Dermis microvascular lymphatic vessel endothelial cell (primary cell): Measurements from ENCODE around the gene SMIM41. TPM values are rescaled to one million over a fixed set of nuclear protein-coding genes. Genes with fewer than 3 reads are reported as not detected.
A peak's percentile ranks its signal among the peaks of the same experiment; 100 is the strongest.

Experiments
- DNase-seq, 2 donors: peaks; one replicate each; pipeline versions ENCODE4 v3.0.0 to v3.0.0-alpha.2; 2010; ENCODE audit warnings: low read depth in 2 of 2
- total RNA-seq: library from RNA; depleted of rRNA; stranded (reverse); fragments of >200 nt; gene quantifications from 2 replicates; pipeline ENCODE4 v1.2.1, GENCODE V29; 2014

The SMIM41 gene
- total RNA-seq, 1 donor from 2014 or later = under 0.01 TPM

DNA sequence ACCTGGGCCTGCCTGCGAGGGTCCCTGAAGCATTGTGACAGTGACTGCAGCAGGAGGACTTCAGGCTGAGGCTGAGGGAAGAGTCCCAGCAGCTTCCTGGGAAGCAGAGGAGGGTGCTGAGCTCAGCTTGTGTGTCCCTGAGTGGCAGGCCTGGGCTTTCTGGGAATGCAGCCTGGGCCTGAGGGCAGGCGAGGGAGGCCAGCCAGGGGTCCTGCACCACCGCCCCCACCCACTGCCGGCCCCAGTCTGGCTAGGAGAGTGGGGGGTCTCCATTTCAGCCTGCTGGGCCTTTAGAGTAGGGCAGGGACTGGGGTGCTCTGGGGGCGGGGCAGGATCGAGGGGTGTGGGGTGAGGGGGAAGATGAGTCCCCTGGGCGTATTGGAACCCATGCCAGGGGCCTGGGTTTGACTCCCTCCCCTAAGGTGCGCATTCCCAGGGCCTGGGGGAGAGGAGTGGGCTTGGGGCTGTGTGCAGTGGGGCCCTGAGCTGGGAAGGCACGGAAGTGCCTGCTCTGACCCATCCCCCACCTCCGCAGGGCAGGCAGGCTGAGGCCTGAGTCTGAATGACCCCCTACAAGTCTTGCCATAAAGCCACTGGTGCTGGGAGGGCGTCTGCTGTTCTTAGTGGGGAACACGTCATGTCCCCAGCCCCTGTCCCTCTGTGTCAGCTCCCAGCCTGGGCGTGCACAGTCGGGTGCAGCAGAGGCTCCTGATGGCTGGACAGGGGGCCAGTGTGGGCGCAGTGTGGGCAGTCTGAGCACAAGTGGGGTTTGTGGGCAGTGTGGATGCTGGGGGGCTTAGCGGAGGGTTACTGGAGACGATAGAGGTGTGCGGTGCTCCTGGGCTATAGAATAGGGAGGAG, 66.0 kb downstream of the SMIM41 start:
- no peak for DNase-seq

- no peak for DNase-seq
These were observed 66.8 kb downstream of the SMIM41 start for GRCh38 chr12:52146089-52146821.

GRCh38 chr12:52146822-52147366, 67.4 kb downstream of the SMIM41 start:
- no peak for DNase-seq

DNA sequence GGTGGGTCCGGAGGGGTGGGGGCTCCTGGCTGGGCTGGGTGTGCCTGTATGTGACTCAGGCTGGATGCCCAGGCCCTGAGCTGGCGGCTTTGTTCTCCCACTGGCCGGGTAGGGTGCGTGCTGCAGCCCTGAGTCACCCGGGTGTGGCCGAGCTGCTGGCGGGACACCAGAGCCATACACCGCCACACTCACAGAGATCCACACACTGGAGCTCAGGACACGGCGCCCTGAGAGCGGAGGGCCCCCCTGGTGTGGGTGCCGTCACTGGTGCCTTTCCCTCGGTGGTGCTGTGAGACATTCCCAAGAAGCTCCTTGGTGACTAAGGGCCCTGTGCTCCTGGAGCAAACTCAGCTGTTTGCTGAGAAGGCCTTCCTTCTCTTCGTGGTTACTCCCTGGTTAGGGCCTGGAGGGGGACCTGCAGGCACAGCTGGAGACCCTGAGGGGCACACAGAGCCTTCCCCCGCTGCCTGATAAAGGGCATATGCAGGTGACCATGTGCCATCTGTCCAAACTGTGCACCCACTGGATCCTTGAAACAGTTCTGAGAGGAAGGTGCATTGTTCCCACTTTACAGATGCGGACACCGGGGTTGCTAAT, 68.0 kb downstream of the SMIM41 start:
- peak; percentile 73 to 95 for DNase-seq

DNA sequence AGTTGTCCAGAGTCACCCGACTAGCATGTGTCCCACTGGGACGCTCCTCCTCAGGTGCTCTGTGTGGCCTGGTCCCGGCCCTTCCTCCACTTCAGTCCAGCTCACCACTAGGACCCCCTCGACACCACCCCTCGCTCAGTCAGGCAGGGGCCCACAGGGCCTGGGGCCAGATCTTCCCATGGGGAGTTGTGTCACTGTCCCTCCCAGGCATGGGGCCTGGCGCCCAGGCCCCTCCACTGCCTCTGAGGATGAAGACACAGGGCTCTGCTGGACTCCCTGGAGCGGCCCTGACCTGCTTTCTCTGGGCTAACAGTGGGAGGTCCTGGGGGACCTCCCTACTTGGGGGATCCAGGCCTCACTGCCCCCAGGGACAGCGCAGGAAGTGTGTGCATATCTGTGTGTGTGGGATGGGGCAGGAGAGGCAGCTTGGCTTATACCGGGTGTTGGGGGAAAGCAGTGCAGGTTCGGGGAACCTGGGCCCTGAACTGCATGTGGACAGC, 68.5 kb downstream of the SMIM41 start:
- DNase-seq = no peak

DNA sequence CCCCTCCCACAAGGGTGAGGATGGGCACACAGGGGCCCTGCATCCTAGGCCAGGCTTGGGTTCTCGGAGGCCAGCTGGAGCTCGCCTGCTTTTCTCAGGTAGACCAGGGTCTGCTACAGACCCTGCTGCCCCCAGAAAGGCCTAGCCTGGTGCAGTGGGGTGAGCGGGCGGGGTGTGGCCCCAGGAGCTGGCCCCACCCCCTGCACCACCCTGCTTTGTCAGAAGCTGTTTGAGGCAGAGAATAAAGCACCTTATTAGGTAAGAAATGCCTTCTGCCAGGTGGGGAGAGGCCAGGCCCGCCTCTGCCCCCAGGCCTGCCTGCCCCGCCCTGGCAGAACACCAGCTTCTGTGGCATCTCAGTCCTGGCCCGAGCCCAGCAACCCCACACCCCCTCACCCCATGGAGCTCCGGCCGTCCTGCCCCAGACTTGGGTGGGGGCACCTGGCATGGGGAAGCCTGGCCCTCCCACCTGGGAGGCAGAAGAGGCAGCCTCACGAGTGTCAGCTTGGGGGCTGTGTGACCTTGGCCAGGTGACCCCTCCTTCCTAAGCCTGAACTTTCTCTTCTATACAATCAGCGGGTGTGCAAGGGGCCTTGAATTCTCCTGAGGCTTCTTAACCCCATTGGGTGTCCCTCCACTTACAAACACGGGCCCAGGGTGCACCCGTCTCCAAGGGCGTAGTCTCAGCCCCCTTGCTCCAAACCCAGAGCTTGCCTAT, 69.1 kb downstream of the SMIM41 start:
- no peak for DNase-seq

DNA sequence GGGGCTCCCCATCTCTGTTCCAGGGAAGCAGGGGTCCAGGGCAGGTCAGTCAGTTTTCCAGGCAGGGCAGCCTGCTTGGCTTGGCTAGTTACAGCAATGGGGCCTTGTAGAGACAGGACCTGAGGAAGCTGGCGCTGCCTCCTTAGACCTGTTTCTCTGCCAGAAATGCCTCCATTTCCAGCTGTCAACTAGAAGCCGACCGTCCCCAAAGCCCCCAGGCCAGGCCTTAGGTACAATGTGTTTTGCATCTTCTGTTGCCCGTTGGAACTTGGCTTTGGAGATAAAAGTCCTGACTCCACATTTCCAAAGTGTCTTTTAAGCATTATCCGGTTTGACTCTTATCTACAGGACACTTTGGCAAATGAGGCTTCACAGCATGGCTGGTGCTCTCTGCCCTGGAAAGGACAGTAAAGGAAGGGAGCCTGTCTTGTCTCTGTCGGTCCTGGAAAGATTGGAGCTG, 69.7 kb downstream of the SMIM41 start:
- DNase-seq = no peak

GRCh38 chr12:52149651-52150241, 70.2 kb downstream of the SMIM41 start:
- DNase-seq = no peak

- DNase-seq = no peak
These were observed 71.8 kb downstream of the SMIM41 start for GRCh38 chr12:52151153-52151836.

DNA sequence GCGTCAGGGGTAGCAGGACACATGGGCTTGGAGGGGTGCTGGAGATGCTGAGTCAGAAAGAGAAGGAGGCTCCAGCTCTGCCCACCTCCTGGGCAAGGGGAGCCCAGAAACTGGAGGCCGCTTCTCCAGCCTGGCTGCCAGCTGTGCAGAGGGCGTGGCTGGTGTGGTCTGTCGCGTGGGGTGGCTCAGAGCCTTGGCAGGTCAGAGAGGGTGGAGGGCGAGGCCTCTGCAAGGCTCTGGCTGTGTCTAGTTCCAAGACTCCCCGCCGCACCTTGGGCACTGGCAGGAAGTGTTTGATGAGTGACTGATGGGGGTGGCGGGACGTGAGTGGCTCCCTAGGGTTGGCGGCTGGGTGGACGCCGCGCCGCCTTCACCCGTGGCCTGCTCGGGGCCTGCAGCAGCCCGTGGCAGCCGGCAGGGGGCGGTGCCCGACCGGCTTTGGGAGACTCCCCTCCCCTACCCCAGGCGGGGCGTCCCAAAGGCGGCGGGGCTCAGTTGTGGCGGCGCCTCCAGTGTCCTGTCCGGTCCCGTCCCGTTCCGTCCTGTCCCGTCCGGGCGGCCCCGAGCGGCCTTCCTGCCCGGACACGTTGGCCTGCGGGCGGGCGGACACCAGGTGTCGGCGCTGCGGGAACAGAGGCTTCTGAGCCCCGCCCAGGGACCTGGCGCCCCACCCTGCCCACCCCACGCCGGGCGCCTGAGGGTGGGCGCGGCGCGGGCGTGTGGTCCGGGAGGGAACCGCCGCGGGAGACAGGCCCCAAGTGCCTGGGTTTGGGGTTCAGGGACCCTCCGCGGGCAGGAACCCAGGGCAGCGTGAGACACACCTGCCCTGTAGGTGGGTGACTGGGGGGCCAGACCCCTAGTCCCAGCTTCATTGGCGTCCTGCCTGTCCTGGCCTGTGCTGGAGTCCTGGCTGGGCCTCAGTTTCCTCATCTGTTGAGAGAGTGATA, 72.6 kb downstream of the SMIM41 start:
- DNase-seq = peak in 1 of 2 donors; percentile 73

DNA sequence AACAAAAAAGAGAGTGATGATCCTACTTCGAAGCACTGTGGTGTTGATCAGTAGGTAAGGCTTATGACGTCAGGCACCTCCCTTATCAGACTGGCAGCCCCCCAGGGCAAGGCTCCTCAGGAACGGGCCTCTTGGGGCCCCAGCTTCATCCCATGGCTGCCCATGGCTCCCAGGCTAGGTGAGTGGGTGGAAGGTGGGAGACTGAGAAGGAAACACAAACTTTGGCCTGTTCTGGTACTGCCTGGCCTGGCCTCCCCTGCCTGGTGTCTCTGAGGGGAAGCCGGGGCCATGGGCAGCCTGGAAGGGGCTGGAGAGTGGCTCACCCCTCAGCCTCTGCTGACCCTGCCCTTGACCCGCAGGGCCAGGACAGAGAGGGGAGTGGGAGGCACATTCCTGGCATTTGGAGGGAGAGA, 73.4 kb downstream of the SMIM41 start:
- DNase-seq = no peak

GRCh38 chr12:52155048-52155868, 75.8 kb downstream of the SMIM41 start:
- DNase-seq = peak in 1 of 2 donors; percentile 14

DNA sequence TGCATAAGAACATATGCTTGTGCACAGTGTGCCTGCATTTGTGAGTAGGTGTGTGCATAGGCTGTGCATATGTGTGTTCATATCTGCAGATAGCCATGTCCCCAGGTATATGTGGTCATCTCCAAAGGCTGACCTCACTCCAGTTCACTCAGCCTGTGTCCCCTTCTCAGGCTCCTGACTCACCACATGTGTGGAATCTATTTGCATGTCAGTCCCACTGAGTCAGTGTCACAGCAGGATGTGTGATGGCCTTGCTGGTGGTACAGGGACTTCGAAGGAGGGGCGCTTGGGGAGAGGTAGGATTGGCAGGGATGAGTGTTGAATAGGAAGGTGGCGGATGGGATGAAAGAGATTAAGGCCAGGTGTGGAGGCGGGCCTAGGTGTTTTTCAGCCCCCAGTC, 76.8 kb downstream of the SMIM41 start:
- no peak for DNase-seq

GRCh38 chr12:52156757-52157565, 77.5 kb downstream of the SMIM41 start:
- DNase-seq = peak in 1 of 2 donors; percentile 59

DNA sequence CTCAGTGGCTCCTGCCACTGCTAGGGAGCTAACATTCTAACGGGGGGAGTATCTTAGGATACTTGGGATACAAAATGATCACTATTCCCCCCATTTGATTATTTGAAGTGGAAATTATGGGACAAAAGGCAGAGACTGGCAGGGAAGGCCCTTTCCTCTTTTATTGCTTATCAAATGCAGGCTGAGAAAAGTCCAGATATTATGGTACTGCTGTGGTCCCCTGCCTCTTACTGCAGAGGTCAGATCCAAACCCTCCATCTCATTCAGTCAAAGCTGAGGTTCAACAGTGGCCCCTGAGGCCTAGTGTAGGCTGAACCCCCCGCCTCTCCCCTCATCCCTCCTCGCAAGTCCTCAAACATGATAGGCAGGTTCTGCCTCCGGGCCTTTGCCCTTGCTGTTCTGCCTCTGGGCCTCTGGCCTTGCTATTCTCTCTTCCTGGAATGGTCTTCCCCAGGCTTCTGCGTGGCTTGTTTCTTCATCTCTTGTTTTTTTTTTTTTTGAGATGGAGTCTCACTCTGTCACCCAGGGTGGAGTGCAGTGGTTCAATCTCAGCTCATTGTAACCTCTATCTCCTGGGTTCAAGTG, 78.2 kb downstream of the SMIM41 start:
- no peak for DNase-seq
